Measurements from ENCODE around the gene FBXL17. TPM values are rescaled to one million over a fixed set of nuclear protein-coding genes. Genes with fewer than 3 reads are reported as not detected.

FBXL17 gene
- total RNA-seq = 10 to 100 TPM; 10.9 to 19.8 (median 15.0) TPM

- ATAC-seq (ENCODE audit: low FRiP score) = peak; percentile 87
- DNase-seq (ENCODE audit: low spot score) = peak; percentile 80
- no peak for TF ChIP-seq CTCF (IDR thresholded peaks at IDR 0.05)
Observed at GRCh38 chr5:108381954-108382783, at the start of gene FBXL17. Gene FBXL17 (minus strand): TSS chr5:108382098.

- TF ChIP-seq CTCF (IDR thresholded peaks at IDR 0.05) = no peak
- DNase-seq (ENCODE audit: low spot score) (no peak), ATAC-seq (ENCODE audit: low FRiP score) (no peak)
Observed at GRCh38 chr5:108430931-108431608, 49.2 kb upstream of the FBXL17 start.

GRCh38 chr5:108421713-108422112 lies 39.8 kb upstream of the FBXL17 start:
- DNase-seq (ENCODE audit: low spot score) = no peak
- ATAC-seq (ENCODE audit: low FRiP score) = no peak
- TF ChIP-seq CTCF (IDR thresholded peaks at IDR 0.05) = no peak

GRCh38 chr5:108420755-108421154 lies 38.9 kb upstream of the FBXL17 start:
- no peak for TF ChIP-seq CTCF (IDR thresholded peaks at IDR 0.05)
- no peak for ATAC-seq (ENCODE audit: low FRiP score)
- DNase-seq (ENCODE audit: low spot score) = no peak

GRCh38 chr5:108420158-108420557 lies 38.3 kb upstream of the FBXL17 start:
- no peak for ATAC-seq (ENCODE audit: low FRiP score)
- no peak for TF ChIP-seq CTCF (IDR thresholded peaks at IDR 0.05)
- DNase-seq (ENCODE audit: low spot score) = no peak

GRCh38 chr5:108418197-108418596 lies 36.3 kb upstream of the FBXL17 start:
- no peak for TF ChIP-seq CTCF (IDR thresholded peaks at IDR 0.05)
- DNase-seq (ENCODE audit: low spot score) (no peak), ATAC-seq (ENCODE audit: low FRiP score) (no peak)
